PC-3 (cell line): ENCODE results near the gene CERS5.

Experiments used
- CTCF ChIP-seq: fragments of 300-600 bp; sonication (generic); conservative IDR thresholded peaks from 2 replicates; pipeline ENCODE4 v1.5.1; 2017; ENCODE audit warnings: antibody characterized with exemption, low read depth, mild to moderate bottlenecking, low read length
- EZH2 ChIP-seq: fragments of 300-600 bp; sonication (generic); IDR thresholded peaks from one replicate; pipeline ENCODE4 v1.6.1; 2017; ENCODE audit warnings: antibody characterized with exemption, mild to moderate bottlenecking, low read length; ENCODE audit not compliant: unreplicated experiment

GRCh38 chr12:50181691-50182090 is 14.5 kb upstream of the CERS5 start:
- TF ChIP-seq CTCF, result no peak
- no peak for TF ChIP-seq EZH2
